ENCODE measurements around the gene CHID1.

DNA sequence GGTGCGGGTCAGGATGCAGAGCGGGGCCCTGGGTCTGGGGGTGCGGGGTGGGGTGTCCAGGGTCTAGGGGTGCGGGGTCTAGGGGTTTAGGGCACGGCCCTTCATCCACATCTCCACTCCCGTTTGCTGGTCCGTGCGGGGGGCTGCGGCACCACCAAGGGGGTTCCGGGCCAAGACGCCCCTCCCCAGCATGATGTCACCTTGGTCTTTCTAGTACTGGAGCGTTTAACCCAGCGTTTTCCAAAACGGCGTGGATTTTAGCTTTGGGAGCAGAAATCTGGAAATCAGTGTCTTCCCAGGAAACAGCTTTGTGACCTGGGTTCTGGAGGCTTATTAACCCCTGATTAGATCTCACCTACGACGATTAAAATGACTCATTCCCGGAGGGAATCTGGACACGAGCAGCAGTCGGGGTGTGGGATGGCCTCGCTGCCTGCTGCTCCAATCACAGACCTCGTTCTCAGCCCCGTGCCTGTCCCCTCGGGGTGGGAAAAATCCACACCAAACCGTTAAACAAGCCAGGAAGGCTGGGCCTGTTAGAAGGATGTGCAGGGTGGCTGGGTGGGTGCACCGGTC lies 15.8 kb upstream of the CHID1 start:
- TF ChIP-seq, protein P1, sequence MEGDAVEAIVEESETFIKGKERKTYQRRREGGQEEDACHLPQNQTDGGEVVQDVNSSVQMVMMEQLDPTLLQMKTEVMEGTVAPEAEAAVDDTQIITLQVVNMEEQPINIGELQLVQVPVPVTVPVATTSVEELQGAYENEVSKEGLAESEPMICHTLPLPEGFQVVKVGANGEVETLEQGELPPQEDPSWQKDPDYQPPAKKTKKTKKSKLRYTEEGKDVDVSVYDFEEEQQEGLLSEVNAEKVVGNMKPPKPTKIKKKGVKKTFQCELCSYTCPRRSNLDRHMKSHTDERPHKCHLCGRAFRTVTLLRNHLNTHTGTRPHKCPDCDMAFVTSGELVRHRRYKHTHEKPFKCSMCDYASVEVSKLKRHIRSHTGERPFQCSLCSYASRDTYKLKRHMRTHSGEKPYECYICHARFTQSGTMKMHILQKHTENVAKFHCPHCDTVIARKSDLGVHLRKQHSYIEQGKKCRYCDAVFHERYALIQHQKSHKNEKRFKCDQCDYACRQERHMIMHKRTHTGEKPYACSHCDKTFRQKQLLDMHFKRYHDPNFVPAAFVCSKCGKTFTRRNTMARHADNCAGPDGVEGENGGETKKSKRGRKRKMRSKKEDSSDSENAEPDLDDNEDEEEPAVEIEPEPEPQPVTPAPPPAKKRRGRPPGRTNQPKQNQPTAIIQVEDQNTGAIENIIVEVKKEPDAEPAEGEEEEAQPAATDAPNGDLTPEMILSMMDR (IDR thresholded peaks at IDR 0.05) = no peak
- no peak for TF ChIP-seq POLR2A (IDR thresholded peaks at IDR 0.05)

Measured in right lobe of liver (tissue), 4 donors.